HepG2 (cell line): ENCODE results near the gene ZFYVE28.

ENCODE experiments used
- KLF15 ChIP-seq: sonication (generic); formaldehyde crosslinking; IDR thresholded peaks from 2 replicates; pipeline ENCODE4 v1.8.1; 2023; ENCODE audit warnings: borderline replicate concordance, mild to moderate bottlenecking, inconsistent platforms, missing genetic modification reagents, mixed read lengths
- TF ChIP-seq, protein P1 (sequence below): sonication (generic); formaldehyde crosslinking; IDR thresholded peaks from 2 replicates; pipeline ENCODE4 v1.5.0; 2020; ENCODE audit warnings: mild to moderate bottlenecking, missing genetic modification reagents, moderate library complexity

DNA sequence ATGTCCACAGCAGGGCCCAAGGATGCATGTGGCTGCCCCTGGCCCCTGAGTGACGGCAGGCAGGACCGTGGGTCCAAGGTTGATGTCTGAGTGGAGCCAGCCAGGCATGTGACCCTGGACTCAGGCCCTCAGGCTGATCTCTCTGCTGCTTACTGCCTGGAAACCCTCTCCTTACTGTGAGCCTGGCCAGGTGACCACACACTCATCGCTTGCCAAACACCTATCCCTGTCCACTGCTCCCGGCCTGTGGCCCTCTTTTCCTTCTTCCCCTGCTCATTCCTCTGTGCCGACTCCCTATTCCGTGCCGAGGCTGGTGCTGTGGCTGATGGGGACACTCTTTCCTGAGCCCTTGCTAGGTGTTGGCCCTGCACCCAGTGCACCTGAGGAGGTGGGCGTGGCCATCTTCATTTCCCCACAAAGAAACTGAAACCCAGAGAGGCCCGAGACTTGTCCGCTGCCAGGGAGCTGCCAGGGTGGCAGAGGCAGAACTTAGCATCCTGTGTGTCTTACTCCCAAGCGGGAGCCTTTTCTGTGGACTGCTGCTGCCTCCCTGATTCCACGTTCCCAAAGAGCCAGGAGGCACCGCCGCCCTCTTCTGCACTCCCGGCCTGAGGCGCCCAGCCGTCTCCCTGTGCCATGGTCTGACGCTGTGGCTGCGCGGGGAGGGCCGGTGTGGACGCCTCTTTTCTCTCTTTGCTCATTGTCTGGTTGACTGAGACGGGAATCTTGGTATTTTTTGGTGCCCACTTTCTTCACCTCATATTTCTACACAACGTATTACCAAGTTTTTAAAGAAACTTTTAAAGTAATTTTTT lies 39.2 kb upstream of the ZFYVE28 start:
- TF ChIP-seq, protein P1, sequence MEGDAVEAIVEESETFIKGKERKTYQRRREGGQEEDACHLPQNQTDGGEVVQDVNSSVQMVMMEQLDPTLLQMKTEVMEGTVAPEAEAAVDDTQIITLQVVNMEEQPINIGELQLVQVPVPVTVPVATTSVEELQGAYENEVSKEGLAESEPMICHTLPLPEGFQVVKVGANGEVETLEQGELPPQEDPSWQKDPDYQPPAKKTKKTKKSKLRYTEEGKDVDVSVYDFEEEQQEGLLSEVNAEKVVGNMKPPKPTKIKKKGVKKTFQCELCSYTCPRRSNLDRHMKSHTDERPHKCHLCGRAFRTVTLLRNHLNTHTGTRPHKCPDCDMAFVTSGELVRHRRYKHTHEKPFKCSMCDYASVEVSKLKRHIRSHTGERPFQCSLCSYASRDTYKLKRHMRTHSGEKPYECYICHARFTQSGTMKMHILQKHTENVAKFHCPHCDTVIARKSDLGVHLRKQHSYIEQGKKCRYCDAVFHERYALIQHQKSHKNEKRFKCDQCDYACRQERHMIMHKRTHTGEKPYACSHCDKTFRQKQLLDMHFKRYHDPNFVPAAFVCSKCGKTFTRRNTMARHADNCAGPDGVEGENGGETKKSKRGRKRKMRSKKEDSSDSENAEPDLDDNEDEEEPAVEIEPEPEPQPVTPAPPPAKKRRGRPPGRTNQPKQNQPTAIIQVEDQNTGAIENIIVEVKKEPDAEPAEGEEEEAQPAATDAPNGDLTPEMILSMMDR (CRISPR knock-in tag), result no peak
- TF ChIP-seq KLF15 (CRISPR knock-in tag), result no peak
